OCI-LY3 (cell line): ENCODE measurements around the gene SMPDL3B.

ENCODE experiments used
- CTCF ChIP-seq: fragments of 200-600, 300-600 bp; sonication (generic); IDR thresholded peaks from 2 replicates; pipeline ENCODE4 v1.5.1; 2014; ENCODE audit warnings: antibody characterized with exemption, low read length, low read depth
- EZH2phosphoT487 ChIP-seq: fragments of 200-600 bp; shearing (Covaris generic); IDR thresholded peaks from 2 replicates; pipeline ENCODE4 v1.6.1; 2018; ENCODE audit warnings: antibody characterized with exemption, mixed run types, low read depth

GRCh38 chr1:27971674-27972073, 36.9 kb downstream of the SMPDL3B start:
- TF ChIP-seq CTCF = no peak
- no peak for TF ChIP-seq EZH2phosphoT487
